Iris pigment epithelial cell (primary cell): Measurements from ENCODE around the gene CAMK2N2.

Experiments used
- DNase-seq: peaks from one replicate; pipeline ENCODE4 v3.0.0-alpha.2; 2011; ENCODE audit warnings: low read depth

Gene CAMK2N2

GRCh38 chr3:184261270-184261853, at the start of gene CAMK2N2:
Gene CAMK2N2 (minus strand): TSS chr3:184261553. CDS start chr3:184261285, 268 bp downstream.
- DNase-seq = peak; percentile 62

GRCh38 chr3:184308744-184309143, 47.4 kb upstream of the CAMK2N2 start:
- DNase-seq = no peak

DNA sequence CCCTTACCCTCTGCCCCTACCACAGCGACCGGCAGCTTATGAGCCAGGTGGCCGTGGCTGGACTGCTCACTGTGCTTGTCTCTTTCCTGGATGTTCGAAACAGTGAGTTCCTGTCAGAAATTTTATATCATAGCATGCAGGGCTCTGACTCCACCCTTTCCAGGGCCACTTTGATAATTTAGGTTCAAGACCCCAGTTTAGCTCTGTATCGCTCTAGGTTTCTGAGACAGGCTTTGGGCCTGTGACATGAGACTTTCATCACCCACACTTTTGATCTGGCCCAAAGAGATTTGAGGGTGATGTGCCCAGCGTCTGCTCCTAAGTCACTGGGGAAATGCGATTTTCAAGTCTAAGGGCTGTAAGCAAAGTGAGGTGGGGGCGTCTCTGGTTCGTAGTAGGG, 46.6 kb upstream of the CAMK2N2 start:
- no peak for DNase-seq

DNA sequence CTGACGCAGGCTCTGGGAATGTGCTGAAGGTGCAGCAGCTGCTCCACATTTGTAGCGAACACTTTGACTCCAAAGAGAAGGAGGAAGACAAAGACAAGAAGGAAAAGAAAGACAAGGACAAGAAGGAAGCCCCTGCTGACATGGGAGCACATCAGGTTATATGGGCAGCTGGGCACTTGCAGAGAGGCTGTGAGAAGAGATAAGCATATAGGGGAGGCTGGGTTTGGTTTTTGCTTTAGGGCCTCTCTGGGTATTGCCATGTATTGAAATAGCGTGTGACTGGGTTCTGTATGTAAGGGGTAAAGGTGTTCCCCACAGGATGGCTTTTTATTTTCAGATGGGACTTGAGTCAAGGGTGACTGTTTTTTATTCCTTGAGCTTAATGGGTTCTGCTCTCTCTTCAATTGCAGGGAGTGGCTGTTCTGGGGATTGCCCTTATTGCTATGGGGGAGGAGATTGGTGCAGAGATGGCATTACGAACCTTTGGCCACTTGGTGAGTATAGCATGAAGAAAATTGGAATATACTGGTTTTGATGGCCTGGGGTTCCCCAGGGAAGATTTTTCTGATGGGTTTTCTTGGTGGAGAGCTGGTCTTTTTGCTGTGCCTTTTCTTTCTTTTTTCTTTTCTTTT, 45.1 kb upstream of the CAMK2N2 start:
- DNase-seq = no peak

DNA sequence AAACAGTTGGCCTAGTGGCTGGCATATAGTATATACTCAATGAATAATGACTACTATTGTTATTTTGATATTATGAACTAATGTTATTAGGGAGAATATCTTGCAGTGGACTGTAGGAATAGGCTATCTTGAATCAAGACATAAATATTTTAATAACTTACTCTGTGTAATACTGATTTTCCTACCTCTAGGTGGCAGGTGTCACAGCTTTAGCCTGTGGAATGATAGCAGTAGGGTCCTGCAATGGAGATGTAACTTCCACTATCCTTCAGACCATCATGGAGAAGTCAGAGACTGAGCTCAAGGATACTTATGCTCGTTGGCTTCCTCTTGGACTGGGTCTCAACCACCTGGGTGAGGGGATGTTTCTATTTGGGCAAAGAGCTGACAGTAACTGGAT, 44.2 kb upstream of the CAMK2N2 start:
- no peak for DNase-seq

DNA sequence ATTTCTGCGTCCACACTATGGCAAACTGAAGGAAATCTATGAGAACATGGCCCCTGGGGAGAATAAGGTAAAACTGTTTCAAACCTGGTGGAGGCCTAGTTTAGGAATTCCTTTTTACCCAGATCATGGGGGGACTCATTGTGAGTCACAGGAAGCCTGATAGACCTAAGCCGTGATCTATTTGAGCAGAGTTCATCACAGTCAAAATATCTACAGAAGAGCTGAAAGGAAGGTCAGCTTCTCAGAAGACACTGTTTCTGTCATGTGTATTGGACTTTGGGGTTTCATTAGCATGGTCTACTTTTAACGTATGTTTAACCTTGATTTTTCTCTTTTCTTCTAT, 39.0 kb upstream of the CAMK2N2 start:
- DNase-seq = peak; percentile 67

- DNase-seq = peak; percentile 76
Measured at GRCh38 chr3:184299488-184300377, 38.4 kb upstream of the CAMK2N2 start.

DNA sequence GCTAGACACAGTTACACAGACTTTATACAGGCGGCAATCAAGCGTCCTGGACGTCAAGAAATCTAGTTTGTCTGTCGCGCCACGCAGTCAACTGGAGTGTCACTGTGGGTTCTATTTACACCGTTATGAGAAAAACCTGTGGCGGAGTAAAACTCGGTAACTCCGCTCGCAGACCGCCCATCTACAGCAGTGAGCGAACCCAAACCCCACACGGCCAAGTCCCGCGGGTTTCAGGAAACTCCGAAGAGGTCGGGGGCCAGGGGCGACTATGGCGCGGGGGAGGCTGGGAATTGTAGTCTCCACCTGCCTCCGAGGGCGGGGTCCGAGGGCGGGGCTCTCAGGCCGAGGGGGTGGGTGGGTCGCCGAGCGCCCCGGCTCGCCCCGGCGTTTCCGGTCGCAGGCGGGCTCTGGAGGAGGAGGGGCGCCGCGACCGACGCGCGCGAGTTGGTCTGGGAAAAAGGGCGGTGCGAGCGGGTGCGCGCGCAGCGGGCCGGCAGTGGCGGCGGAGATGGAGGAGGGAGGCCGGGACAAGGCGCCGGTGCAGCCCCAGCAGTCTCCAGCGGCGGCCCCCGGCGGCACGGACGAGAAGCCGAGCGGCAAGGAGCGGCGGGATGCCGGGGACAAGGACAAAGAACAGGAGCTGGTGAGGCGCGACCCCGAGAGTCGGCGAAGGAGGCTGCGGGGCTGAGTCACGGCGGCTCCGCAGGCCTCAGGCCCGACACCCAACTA, 37.6 kb upstream of the CAMK2N2 start, which contains the start of gene PSMD2:
Gene PSMD2 (plus strand): TSS at position 483 of the 729 bp plus-strand sequence. CDS start 26 bp downstream, at position 509.
- DNase-seq = peak; percentile 97

DNA sequence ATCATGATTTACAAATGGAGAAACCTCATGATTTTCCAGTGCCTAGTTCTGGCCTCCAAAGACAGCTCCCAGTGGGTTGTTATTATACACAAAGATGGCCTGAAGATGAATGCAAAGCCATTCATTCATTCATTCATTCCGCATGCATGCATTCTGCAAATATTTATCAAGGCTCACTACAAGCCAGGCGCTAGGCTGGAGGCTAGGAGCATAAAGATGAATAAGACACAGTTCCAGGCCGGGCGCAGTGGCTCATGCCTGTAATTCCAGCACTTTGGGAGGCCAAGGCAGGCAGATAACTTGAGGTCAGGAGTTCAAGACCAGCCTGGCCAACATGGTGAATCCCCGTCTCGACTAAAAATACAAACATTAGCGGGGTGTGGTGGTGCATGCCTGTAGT, 35.3 kb upstream of the CAMK2N2 start:
- DNase-seq = no peak

GRCh38 chr3:184295771-184296170, 34.4 kb upstream of the CAMK2N2 start:
- no peak for DNase-seq

DNA sequence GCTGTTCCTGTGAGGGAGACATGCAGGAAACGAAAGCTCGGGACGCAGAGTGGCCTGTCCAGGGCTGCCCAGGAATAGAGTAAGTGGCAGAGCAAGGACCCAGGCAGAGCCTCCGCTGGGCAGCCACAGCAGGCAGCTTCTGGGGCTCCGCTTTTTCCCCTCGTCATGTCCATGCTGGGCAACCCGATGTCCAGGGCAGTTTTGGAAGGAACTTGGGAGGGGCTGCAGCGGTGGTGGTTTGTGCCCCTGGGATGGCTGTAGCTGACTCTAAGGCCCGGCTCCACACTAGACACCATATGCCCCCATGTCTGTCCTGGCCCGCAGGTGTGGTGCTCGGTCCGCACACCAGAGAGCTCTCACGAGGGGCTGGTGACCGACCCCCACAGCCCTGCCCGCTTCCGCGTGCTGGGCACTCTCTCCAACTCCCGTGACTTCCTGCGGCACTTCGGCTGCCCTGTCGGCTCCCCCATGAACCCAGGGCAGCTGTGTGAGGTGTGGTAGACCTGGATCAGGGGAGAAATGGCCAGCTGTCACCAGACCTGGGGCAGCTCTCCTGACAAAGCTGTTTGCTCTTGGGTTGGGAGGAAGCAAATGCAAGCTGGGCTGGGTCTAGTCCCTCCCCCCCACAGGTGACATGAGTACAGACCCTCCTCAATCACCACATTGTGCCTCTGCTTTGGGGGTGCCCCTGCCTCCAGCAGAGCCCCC, 30.5 kb upstream of the CAMK2N2 start:
- DNase-seq = no peak

DNA sequence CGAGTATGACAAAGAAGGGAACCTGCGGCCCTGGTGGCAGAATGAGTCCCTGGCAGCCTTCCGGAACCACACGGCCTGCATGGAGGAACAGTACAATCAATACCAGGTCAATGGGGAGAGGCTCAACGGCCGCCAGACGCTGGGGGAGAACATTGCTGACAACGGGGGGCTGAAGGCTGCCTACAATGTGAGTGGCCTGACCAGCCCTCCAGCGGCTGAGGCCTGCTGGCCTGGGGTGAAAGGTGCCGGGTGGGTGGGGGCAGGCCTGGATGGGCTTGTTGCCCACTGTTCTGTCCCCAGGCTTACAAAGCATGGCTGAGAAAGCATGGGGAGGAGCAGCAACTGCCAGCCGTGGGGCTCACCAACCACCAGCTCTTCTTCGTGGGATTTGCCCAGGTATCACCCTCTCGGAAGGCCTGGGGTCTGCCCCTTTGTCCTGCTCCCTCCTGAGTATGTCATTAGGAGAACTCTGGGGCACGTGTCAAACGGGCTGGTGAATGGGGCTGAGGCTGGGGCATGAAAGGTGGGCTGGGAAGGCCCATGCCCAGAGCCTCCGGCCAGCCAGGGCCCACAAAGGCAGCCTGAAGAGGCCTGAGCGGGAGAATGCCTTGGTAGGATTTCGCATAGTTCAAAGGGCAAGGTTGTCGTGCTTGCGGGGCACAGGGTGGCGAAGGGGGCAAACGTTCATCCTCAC, 29.8 kb upstream of the CAMK2N2 start:
- no peak for DNase-seq

- DNase-seq = no peak
Measured at GRCh38 chr3:184290331-184290730, 29.0 kb upstream of the CAMK2N2 start.

DNA sequence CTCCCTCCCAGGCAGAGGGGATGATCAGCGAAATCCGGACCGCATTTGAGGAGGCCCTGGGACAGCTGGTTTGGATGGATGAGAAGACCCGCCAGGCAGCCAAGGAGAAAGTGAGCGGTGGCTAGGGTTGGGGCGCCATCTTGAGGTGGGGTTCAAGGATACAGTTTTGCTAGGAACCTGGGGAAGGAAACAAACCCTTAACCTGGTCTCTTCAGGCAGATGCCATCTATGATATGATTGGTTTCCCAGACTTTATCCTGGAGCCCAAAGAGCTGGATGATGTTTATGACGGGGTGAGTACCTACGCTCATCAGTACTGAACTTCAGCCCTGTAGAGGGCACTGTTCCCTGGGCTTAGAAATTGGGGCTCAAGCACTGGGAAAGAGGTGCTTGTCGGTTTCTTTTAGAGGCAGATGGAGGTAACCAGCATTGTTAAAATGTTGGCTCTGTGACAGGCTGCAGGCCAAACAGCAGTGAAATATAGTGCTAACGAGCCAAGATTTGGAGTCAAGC, 28.1 kb upstream of the CAMK2N2 start:
- peak; percentile 48 for DNase-seq

- DNase-seq = peak; percentile 81
Measured at GRCh38 chr3:184284696-184285095, 23.3 kb upstream of the CAMK2N2 start.

DNA sequence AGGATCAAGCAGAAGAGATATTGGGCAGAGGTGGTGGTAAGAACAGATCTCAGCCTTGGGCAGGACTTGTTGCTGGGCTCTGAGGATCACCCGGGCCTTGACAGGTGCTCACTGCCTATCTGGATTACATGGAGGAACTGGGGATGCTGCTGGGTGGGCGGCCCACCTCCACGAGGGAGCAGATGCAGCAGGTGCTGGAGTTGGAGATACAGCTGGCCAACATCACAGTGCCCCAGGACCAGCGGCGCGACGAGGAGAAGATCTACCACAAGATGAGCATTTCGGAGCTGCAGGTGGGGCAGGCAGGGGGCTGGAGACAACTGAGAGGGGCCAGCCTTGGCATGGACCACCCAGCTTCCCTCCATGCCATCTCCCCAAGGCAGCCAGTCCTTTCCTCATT, 22.3 kb upstream of the CAMK2N2 start:
- DNase-seq = no peak

GRCh38 chr3:184282941-184283340, 21.6 kb upstream of the CAMK2N2 start:
- DNase-seq = no peak

DNA sequence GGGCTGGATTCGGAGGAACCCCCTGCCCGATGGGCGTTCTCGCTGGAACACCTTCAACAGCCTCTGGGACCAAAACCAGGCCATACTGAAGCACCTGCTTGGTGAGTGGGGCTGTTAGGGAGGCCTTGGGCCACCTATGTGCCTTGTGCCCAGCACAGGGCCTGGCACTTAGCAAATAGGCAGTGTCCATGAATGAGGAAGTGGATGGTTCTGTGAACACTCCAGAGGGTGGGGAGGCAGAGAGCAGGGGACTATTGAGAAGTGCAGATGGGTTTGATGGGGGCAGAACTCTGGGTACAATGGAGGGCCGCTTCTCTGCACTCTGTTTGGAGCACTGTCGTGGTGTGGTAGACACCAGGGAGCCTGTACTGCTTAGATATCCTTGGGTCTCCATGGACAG, 16.0 kb upstream of the CAMK2N2 start:
- no peak for DNase-seq

DNA sequence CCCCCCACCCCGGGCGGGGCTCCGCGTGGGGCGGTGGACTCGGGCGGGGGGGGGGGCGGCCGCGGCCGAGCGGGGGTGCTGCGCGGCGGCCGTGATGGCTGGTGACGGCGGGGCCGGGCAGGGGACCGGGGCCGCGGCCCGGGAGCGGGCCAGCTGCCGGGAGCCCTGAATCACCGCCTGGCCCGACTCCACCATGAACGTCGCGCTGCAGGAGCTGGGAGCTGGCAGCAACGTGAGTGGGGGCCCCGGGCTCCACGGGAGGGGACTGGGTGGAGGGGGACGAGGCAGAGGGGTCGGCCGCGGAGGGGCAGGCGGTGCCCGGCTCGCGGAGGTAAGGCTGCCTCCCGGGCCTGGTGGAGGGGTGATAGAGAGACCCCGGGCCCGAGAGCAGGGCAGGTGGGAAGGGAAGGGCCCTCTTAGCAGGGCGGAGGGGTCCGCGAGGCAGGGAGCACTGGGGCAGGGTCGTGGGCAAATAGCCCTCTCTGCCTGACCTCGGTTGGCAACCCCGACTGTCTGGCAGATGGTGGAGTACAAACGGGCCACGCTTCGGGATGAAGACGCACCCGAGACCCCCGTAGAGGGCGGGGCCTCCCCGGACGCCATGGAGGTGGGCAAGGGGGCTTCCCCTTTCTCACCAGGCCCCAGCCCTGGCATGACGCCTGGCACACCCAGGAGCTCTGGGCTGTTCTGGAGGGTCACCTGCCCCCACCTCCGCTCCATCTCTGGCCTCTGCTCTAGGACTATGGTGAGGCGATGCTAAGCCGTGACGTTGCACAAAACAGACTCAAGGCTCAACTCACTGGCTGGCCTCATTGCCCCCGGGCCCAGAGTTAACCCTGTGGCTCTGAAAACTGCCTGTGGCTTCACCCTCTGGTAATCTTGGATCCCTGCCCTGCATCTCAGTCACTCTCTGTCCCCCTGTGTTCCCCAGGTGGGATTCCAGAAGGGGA, 14.9 kb upstream of the CAMK2N2 start, which contains the start of gene ECE2:
Gene ECE2 (plus strand): TSS at position 62 of the 950 bp plus-strand sequence. CDS start 132 bp downstream, at position 194.
- no peak for DNase-seq

- no peak for DNase-seq
Measured at GRCh38 chr3:184275381-184275701, 14.0 kb upstream of the CAMK2N2 start.
